Sciatic nerve (tissue), 2 donors: ENCODE data around the gene ARG2. TPM values are rescaled to one million over a fixed set of nuclear protein-coding genes. Genes with fewer than 3 reads are reported as not detected.
A peak's percentile ranks its signal among the peaks of the same experiment; 100 is the strongest.

Source experiments
- ATAC-seq: fragments of 200-7000 bp; cut with Tn5 transposase; one replicate; pipeline ENCODE4 v1.9.1; 2020; ENCODE audit warnings: mild to moderate bottlenecking, moderate library complexity
- DNase-seq: peaks from one replicate; pipeline ENCODE4 v3.0.0-alpha.2; 2020; ENCODE audit warnings: low spot score
- intact Hi-C: fragments of 100-400 bp; cut with DNase I; formaldehyde crosslinking; loops from one replicate; pipeline ENCODE4 v1.14.2; 2022
- total RNA-seq: library from RNA; stranded (reverse); fragmentation: NEBNext Ultra II Directional; extraction: Animal tissue kit (Norgen Biotek cat#: 25700); gene quantifications from one replicate; pipeline ENCODE4 v1.2.1, GENCODE V29; 2021
- donor health status: DM: no; HTN: no; CAD: no.
- donor health status: DM: no; HTN: no; CAD: no.

ARG2 gene
- 2.8 TPM for total RNA-seq

DNA sequence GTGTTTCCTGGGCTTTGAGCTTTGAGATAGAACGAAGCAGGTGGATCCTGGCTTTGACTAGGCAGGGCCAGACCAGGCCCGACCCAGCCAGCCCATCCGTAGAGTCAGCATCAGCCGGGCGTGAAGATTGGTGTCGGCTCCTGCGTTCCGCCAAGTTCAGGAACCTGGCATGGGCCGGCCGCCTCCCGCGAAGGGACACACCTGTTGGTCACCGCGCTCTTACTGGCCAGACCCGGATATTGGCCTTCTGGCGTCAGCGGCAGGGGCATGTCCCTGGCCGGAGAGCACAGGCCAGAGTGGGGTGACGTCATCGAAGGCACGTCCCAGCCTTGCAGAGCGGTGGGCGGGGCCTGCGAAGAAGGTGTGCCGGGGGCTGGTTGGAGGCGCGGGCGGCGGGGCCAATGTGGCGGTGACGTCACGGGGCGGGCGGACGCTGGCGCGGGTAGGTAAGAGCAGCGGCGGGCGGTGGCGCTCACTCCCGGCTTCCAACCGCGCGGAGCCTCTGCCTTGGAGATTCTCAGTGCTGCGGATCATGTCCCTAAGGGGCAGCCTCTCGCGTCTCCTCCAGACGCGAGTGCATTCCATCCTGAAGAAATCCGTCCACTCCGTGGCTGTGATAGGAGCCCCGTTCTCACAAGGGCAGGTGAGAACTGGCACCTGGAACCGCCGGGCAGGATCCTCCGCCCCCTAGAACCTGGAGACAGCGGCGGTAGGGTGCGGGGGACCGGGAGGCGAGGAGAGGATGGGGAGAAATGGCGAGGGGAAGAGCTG lies at the start of gene ARG2:
Gene ARG2, plus strand, starts transcription at position 475 of the 771 bp plus-strand sequence. Its CDS starts 58 bp downstream, at position 533.
- intact Hi-C loops: no loop called here
- DNase-seq: peak; percentile 97

GRCh38 chr14:67570453-67570852 lies 49.3 kb upstream of the ARG2 start:
- DNase-seq (no peak), ATAC-seq (no peak)
- intact Hi-C loops: loop anchor here (5.0 kb wide), 1 partner anchor 143 kb away; no protein-coding TSS in a partner anchor

More for the DNA sequence above, at the start of gene ARG2:
- peak; percentile 98 for ATAC-seq

DNA sequence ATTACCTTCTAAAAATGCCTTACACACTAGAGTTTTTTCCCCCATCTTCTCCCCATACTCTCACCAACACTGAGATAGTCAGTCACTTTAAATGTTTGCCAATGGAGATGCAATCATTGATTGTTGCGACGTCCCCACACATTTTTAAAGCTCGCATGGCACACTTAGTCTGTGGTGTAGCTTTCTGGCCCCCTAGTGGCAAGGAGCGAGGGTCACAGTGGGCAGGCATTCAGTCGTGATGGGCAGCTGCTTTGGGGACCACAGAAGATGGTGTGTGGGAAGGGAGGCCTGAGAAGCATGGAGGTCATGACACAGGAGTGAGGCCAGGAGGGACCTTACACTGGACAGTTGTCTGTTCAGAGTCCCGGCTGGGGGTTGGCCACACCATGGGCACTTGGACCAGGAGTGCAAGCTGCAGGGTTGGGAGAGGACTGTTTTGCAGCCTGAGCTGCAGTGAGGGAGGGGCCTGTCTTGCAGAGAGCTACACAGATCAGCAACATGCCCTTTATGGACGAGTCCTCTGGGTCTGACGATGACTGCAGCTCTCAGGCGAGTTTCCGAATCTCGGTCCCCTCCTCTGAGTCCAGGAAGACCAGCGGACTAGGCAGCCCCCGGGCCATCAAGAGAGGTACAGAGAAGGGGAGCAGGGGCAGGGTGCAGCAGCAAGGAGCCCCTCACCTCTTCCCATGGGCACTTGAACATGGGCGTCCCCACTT lies 48.3 kb upstream of the ARG2 start:
- intact Hi-C loops: loop anchor here (5.0 kb wide), 1 partner anchor 144 kb away; no protein-coding TSS in a partner anchor
- DNase-seq (peak; percentile 81), ATAC-seq (peak; percentile 77)

DNA sequence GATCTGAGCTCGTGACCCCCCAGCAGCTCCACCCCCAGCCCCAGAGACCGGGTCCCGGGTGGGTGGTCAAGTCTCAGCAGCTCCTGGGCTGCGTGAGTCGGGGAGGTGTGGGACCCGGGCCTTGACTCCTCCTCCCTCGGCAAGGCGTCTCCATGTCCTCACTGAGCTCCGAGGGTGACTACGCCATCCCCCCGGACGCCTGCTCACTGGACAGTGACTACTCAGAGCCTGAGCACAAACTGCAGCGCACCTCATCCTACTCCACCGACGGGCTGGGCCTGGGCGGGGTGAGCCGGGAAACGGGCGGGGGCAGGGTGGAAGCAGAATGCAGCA lies 47.8 kb upstream of the ARG2 start:
- ATAC-seq: no peak
- intact Hi-C loops: loop anchor here (5.0 kb wide), 1 partner anchor 145 kb away; no protein-coding TSS in a partner anchor
- no peak for DNase-seq

- intact Hi-C loops: loop anchor here (5.0 kb wide), 1 partner anchor 145 kb away; no protein-coding TSS in a partner anchor
- DNase-seq (no peak), ATAC-seq (no peak)
These were observed 47.1 kb upstream of the ARG2 start for GRCh38 chr14:67572608-67573007.

- intact Hi-C loops: loop anchor here (5.0 kb wide), 1 partner anchor 146 kb away; no protein-coding TSS in a partner anchor
- ATAC-seq (no peak), DNase-seq (no peak)
These were observed 46.3 kb upstream of the ARG2 start for GRCh38 chr14:67573228-67574010.

DNA sequence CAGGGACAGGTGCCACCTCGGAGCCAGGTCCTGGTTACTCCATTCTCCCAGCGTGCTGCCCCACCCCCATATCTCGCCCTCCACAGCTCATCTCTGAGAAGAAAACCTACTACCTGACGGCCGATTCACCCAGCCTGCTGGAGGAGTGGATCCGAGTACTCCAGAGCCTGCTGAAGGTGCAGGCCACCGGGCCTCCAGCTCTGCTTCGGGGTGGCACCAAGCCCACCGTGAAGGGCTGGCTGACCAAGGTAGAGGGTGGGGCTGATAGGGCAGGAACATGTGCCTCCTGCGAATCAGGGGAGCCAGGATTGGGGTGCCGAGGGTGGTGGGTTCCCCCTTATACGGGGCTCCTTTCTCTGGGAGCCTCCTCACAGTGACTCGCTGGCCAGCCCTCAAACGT lies 45.6 kb upstream of the ARG2 start:
- peak; percentile 45 for DNase-seq
- no peak for ATAC-seq
- intact Hi-C loops: loop anchor here (5.0 kb wide), 1 partner anchor 147 kb away; no protein-coding TSS in a partner anchor

GRCh38 chr14:67574806-67575205 lies 44.9 kb upstream of the ARG2 start:
- intact Hi-C loops: loop anchor here (5.0 kb wide), 1 partner anchor 148 kb away; no protein-coding TSS in a partner anchor
- peak; percentile 18 for DNase-seq
- no peak for ATAC-seq

DNA sequence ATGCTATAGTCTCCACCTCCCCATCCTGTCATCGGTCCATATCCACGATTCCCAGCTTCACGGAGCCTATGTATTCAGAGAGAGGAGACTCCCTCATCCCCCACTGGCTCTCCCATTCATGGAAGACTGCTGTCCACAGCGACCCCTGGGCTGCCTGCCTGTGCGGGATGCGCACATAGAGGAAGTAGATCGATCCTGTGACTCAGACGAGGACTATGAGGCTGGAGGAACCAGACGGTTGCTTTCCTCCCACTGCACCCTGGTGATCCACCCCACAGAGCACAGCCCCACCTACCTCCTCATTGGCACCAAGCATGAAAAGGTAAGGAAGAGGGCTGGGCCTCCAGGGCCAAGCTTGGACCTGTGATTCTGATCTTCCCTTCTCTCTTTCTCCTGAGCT lies 44.0 kb upstream of the ARG2 start:
- DNase-seq (peak; percentile 48), ATAC-seq (no peak)
- intact Hi-C loops: no loop called here

GRCh38 chr14:67576216-67576955 lies 43.3 kb upstream of the ARG2 start:
- ATAC-seq: no peak
- intact Hi-C loops: no loop called here
- DNase-seq: peak; percentile 34

GRCh38 chr14:67577181-67577808 lies 42.4 kb upstream of the ARG2 start:
- ATAC-seq (no peak), DNase-seq (peak; percentile 26)
- intact Hi-C loops: no loop called here

GRCh38 chr14:67577909-67578749 lies 41.6 kb upstream of the ARG2 start:
- peak; percentile 51 for DNase-seq
- ATAC-seq: no peak
- intact Hi-C loops: no loop called here

DNA sequence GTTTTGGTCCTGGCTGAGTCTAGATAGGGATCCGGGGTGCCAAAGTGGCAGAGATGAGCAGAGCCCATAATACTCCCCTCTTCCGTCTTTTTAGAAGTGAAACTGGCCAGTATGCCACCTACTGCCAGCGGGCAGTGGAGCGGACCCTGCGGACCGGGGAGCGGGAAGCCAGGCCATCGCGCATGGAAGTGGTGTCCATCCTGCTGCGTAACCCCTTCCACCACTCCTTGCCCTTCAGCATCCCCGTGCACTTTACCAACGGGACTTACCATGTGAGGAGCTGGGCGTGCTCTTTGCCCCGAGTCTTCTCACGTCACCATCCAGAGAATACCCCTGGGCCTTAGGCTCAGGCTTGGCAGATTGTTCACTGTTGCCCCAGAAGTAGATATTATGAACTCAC lies 40.7 kb upstream of the ARG2 start:
- intact Hi-C loops: no loop called here
- peak; percentile 28 for DNase-seq

DNA sequence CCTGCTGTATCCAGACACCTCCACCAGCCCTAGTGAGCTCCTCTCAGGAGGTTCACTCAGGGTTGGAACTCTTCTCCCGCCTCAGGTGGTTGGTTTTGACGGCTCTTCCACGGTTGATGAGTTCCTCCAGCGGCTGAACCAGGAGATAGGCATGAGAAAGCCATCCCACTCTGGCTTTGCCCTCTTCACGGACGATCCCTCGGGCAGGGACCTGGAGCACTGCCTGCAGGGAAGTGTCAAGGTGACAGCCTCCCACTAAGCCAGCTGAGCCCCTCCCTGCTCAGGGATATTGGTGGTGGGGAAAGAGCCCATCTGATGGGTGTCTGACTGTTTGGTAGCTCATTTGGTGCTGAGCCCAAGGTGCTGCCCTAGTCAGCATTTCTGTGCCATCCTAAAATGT lies 40.1 kb upstream of the ARG2 start:
- DNase-seq: peak; percentile 31
- intact Hi-C loops: no loop called here
- no peak for ATAC-seq

More for the DNA sequence above, 40.7 kb upstream of the ARG2 start:
- no peak for ATAC-seq

- intact Hi-C loops: no loop called here
- ATAC-seq (no peak), DNase-seq (peak; percentile 35)
These were observed 39.2 kb upstream of the ARG2 start for GRCh38 chr14:67580336-67581171.

GRCh38 chr14:67581643-67582042 lies 38.1 kb upstream of the ARG2 start:
- intact Hi-C loops: no loop called here
- no peak for DNase-seq
- ATAC-seq: no peak
